Lower lobe of right lung (tissue), 2 donors: ENCODE measurements around the gene TBX4. TPM values are rescaled to one million over a fixed set of nuclear protein-coding genes. Genes with fewer than 3 reads are reported as not detected.

Source experiments
- ATAC-seq, 2 donors: fragments of 200-7000 bp; cut with Tn5 transposase; one replicate each; pipeline ENCODE4 v1.9.1; 2020 to 2022; ENCODE audit warnings: mild to moderate bottlenecking in 2 of 2, moderate library complexity in 2 of 2
- DNase-seq: peaks from one replicate; pipeline ENCODE4 v3.0.0-alpha.2; 2020
- H3K27ac ChIP-seq: fragments of 200-600 bp; one replicate; pipeline ENCODE4 v1.8.0; 2022
- H3K27me3 ChIP-seq: fragments of 200-600 bp; one replicate; pipeline ENCODE4 v1.8.0; 2022; ENCODE audit warnings: low read depth
- H3K36me3 ChIP-seq: fragments of 200-600 bp; one replicate; pipeline ENCODE4 v1.8.0; 2022; ENCODE audit warnings: mild to moderate bottlenecking
- H3K4me1 ChIP-seq: fragments of 200-600 bp; one replicate; pipeline ENCODE4 v1.8.0; 2022
- H3K4me3 ChIP-seq: fragments of 200-600 bp; one replicate; pipeline ENCODE4 v1.8.0; 2022; ENCODE audit warnings: mild to moderate bottlenecking
- H3K9me3 ChIP-seq: fragments of 200-600 bp; one replicate; pipeline ENCODE4 v1.8.0; 2022
- intact Hi-C: fragments of 100-400 bp; cut with DNase I; formaldehyde crosslinking; loops from one replicate; pipeline ENCODE4 v1.11.0; 2022
- total RNA-seq: library from RNA; stranded (reverse); fragmentation: NEBNext Ultra II Directional; extraction: Animal tissue kit (Norgen Biotek cat#: 25700); gene quantifications from one replicate; pipeline ENCODE4 v1.2.1, GENCODE V29; 2021
- TF ChIP-seq, protein P1 (sequence below): fragments of 200-600 bp; IDR thresholded peaks from one replicate; pipeline ENCODE4 v1.8.0; 2022; ENCODE audit warnings: antibody characterized with exemption, mild to moderate bottlenecking
- donor health status: DM: no; HTN: yes; CAD: no; lungs with severe emphysema.

The TBX4 gene
- total RNA-seq, 1 donor from 2014 or later, result 22.3 TPM

DNA sequence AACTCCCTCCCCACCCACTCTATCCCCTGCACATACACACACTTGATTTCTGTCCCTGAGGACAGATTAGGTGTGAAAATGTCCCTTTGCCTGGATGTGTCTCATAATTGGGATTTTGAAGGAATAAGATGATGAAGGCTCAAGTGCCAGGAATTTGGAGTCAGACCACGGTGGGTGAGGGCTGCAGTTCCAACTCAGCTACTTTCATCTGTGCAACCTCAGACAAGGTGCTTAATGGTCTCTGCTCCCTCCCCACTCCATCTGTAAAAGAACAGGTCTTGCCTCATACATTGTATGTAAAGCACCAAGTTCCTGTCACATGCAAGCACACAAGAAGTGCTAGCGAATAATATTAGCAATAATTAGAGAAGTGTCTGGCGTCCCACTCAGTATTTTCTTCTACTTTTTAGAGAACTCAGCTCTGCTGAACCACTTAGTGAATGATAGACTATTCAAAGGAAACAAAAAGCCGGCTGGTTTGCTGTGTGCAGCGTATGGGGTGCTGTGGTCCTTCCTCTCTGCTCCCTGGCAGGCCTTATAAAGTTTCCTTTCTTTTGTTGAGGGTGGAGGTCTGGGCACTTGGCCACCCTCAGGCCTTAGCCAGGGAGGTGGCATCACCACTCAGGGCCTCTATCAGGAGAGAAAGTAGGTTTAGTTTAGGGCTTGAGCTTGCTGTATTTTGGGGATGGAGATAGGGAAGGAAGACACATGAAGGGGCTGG, 6.4 kb downstream of the TBX4 start:
- ATAC-seq (no peak), DNase-seq (no peak)
- intact Hi-C loops, result no loop called here
- no peaks in the 10 kb centered on the region for H3K9me3 ChIP-seq
- peak overlapping the region; percentile 10 for H3K4me3 ChIP-seq
- H3K27me3 ChIP-seq, result peaks cover 90% of the 10 kb centered on the region
- TF ChIP-seq, protein P1, sequence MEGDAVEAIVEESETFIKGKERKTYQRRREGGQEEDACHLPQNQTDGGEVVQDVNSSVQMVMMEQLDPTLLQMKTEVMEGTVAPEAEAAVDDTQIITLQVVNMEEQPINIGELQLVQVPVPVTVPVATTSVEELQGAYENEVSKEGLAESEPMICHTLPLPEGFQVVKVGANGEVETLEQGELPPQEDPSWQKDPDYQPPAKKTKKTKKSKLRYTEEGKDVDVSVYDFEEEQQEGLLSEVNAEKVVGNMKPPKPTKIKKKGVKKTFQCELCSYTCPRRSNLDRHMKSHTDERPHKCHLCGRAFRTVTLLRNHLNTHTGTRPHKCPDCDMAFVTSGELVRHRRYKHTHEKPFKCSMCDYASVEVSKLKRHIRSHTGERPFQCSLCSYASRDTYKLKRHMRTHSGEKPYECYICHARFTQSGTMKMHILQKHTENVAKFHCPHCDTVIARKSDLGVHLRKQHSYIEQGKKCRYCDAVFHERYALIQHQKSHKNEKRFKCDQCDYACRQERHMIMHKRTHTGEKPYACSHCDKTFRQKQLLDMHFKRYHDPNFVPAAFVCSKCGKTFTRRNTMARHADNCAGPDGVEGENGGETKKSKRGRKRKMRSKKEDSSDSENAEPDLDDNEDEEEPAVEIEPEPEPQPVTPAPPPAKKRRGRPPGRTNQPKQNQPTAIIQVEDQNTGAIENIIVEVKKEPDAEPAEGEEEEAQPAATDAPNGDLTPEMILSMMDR, result no peak
- H3K27ac ChIP-seq, result peak overlapping the region; percentile 29
- H3K4me1 ChIP-seq, result peaks cover 34% of the 10 kb centered on the region
- H3K36me3 ChIP-seq, result no peaks in the 10 kb centered on the region

GRCh38 chr17:61459142-61459809, 7.1 kb downstream of the TBX4 start:
- Histone ChIP-seq H3K4me3 (peak overlapping the region; percentile 3), H3K27me3 (peaks cover 85% of the 10 kb centered on the region), H3K27ac (peak overlapping the region; percentile 49), H3K9me3 (no peaks in the 10 kb centered on the region), H3K36me3 (no peaks in the 10 kb centered on the region), H3K4me1 (peaks cover 29% of the 10 kb centered on the region)
- ATAC-seq, result no peak
- TF ChIP-seq, protein P1, result no peak
- intact Hi-C loops, result no loop called here
- no peak for DNase-seq

- Histone ChIP-seq H3K9me3 (no peaks in the 10 kb centered on the region), H3K4me1 (peaks cover 21% of the 10 kb centered on the region), H3K27me3 (peaks cover 76% of the 10 kb centered on the region), H3K4me3 (peak overlapping the region; percentile 27), H3K36me3 (no peaks in the 10 kb centered on the region), H3K27ac (peak overlapping the region; percentile 49)
- intact Hi-C loops, result no loop called here
- no peak for DNase-seq
- TF ChIP-seq, protein P1, result no peak
- ATAC-seq, result no peak
These were observed 7.9 kb downstream of the TBX4 start for GRCh38 chr17:61459939-61460718.

DNA sequence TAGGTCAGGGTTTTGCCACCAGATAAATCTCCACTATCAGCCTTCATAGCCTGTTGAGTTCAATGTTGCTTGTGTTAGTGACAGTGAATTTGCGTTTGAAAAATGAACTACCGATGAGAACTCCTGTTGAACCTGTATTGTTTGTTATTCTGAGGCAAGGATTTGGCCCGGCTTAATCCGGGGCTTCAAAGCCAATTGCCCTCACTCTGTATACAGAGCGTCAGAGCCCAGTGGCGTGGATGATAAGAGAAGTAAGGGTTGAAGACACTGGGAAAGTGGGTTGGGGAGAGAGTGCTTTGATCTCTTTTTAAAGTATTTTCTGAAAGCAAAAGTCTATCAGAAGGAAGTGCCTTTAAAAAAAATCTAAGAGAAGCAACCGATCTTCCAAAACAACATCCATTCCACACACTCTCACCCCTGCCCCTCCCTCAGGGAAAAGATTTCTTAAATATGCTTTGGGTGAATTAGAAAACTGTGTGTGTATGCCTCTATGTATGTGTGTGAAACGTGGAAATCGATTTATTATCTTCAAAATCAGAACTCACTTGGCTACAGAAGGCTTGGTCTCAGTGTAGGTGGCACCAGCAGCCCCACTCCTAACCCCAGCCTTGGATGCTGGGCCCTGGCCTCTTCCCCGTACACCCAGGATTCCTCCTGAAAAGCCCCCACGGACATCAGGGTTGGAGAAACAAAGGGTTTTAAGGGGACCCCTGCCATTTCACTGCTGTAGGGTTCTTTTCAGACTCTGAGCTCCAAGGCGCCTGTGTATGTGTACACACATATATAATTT, 8.8 kb downstream of the TBX4 start:
- Histone ChIP-seq H3K36me3 (no peaks in the 10 kb centered on the region), H3K27ac (peak overlapping the region; percentile 71), H3K4me3 (peak overlapping the region; percentile 31), H3K4me1 (peaks cover 25% of the 10 kb centered on the region), H3K27me3 (peaks cover 67% of the 10 kb centered on the region), H3K9me3 (no peaks in the 10 kb centered on the region)
- DNase-seq, result no peak
- ATAC-seq, result peak; percentile 31 to 50
- intact Hi-C loops, result no loop called here
- TF ChIP-seq, protein P1, result no peak

DNA sequence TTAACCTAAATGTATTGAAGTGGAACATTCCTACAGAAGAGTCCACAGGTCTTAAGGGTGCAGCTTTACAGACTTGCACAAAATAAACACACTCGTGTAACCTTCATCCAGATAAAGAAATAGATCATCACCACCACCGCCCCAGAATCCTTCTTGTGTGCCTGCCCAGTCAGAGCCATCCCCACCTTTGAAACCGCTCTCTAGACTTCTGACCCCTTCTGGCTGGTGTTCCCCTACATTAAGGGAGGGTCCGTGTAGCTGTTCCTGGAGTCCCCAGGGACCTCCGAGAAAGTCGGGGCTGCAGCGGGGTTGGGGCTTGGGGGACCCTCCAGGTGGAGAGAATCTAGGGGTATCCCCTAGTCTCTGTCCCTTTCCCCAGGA, 9.4 kb downstream of the TBX4 start:
- H3K9me3 ChIP-seq, result no peaks in the 10 kb centered on the region
- H3K36me3 ChIP-seq, result no peaks in the 10 kb centered on the region
- H3K27ac ChIP-seq, result peak overlapping the region; percentile 71
- H3K4me3 ChIP-seq, result peak overlapping the region; percentile 31
- DNase-seq, result no peak
- ATAC-seq, result no peak
- TF ChIP-seq, protein P1, result no peak
- peaks cover 62% of the 10 kb centered on the region for H3K27me3 ChIP-seq
- intact Hi-C loops, result no loop called here
- peaks cover 25% of the 10 kb centered on the region for H3K4me1 ChIP-seq
